Brain microvascular endothelial cell (primary cell): ENCODE measurements around the gene KLHDC2.
"Not testable (repeated sequence)": the region's sequence is repeated elsewhere in the genome, so short reads cannot be mapped to it uniquely, and the experiment has no call there.

Source experiments
- DNase-seq: peaks from one replicate; pipeline ENCODE4 v3.0.0-alpha.2; 2020
- H3K27ac ChIP-seq: fragments of 250-450 bp; sonication (Bioruptor Pico); 2 replicates; pipeline ENCODE4 v1.5.1; 2020; ENCODE audit warnings: mild to moderate bottlenecking, moderate library complexity
- H3K27me3 ChIP-seq: fragments of 250-450 bp; sonication (Bioruptor Pico); replicated peaks from 2 replicates; pipeline ENCODE4 v1.5.1; 2020; ENCODE audit warnings: mild to moderate bottlenecking
- H3K36me3 ChIP-seq: fragments of 250-450 bp; sonication (Bioruptor Pico); replicated peaks from 2 replicates; pipeline ENCODE4 v1.5.1; 2020; ENCODE audit warnings: mild to moderate bottlenecking
- H3K4me3 ChIP-seq: 2 replicates; pipeline ENCODE4 v1.5.1; 2011; ENCODE audit warnings: low read depth, mild to moderate bottlenecking, control low read depth, low read length, moderate library complexity
- in situ Hi-C: cut with HindIII; loops from 2 replicates; pipeline ENCODE4 v1.10.0; 2017; ENCODE audit warnings: low sequenced_read_pairs, low pct_ligation_motif_present
- TF ChIP-seq, protein P1 (sequence below): IDR thresholded peaks from 2 replicates; pipeline ENCODE4 v1.5.1; 2011; ENCODE audit warnings: low read depth, mild to moderate bottlenecking, moderate library complexity, low read length, control low read depth, inconsistent platforms; ENCODE audit errors: missing control alignments

Gene KLHDC2

DNA sequence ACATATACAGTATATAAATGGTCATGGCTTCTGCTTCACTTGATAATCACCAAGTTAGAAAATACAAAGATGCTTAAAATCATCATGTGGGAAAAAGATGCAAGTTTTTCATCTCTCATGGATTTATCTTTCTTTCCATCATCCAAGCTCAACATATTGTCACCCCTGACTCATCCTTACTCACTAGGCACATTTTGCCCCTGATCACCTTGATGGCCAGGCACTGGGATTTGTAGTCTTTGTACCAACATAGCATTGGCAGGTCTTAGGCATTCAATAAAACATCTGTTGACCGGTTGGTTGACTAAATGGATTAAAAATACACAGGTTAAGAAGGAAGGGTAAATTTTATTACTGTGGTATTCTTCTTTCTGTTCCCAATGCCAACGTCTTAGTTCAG is 28.1 kb downstream of the KLHDC2 start:
- Histone ChIP-seq H3K27ac (no peak overlapping the region), H3K4me3 (no peak overlapping the region), H3K27me3 (no peaks in the 10 kb centered on the region), H3K36me3 (peaks cover 54% of the 10 kb centered on the region)
- TF ChIP-seq, protein P1, sequence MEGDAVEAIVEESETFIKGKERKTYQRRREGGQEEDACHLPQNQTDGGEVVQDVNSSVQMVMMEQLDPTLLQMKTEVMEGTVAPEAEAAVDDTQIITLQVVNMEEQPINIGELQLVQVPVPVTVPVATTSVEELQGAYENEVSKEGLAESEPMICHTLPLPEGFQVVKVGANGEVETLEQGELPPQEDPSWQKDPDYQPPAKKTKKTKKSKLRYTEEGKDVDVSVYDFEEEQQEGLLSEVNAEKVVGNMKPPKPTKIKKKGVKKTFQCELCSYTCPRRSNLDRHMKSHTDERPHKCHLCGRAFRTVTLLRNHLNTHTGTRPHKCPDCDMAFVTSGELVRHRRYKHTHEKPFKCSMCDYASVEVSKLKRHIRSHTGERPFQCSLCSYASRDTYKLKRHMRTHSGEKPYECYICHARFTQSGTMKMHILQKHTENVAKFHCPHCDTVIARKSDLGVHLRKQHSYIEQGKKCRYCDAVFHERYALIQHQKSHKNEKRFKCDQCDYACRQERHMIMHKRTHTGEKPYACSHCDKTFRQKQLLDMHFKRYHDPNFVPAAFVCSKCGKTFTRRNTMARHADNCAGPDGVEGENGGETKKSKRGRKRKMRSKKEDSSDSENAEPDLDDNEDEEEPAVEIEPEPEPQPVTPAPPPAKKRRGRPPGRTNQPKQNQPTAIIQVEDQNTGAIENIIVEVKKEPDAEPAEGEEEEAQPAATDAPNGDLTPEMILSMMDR = no peak
- in situ Hi-C loops = no loop called here
- no peak for DNase-seq

DNA sequence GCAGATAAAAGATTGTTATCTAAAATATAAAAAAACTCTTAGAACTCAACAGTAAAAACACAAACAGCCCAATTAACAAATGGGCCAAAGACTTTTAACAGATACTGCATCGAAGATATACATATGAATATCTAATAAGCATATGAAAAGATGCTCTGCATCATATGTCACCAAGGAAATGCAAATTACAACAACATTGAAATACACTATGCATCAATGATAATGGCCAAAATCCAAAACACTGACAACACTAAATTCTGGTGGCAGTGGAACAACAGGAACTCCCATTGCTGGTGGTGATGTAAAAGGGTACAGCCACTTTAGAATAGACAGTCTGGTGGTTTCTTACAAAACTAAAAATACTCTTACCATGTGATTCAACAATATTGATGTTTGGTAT is 40.8 kb downstream of the KLHDC2 start:
- H3K27ac ChIP-seq = no peak overlapping the region
- TF ChIP-seq, protein P1 = no peak
- H3K4me3 ChIP-seq = no peak overlapping the region
- in situ Hi-C loops = no loop called here
- H3K36me3 ChIP-seq = peaks cover 55% of the 10 kb centered on the region
- no peak for DNase-seq
- H3K27me3 ChIP-seq = no peaks in the 10 kb centered on the region

DNA sequence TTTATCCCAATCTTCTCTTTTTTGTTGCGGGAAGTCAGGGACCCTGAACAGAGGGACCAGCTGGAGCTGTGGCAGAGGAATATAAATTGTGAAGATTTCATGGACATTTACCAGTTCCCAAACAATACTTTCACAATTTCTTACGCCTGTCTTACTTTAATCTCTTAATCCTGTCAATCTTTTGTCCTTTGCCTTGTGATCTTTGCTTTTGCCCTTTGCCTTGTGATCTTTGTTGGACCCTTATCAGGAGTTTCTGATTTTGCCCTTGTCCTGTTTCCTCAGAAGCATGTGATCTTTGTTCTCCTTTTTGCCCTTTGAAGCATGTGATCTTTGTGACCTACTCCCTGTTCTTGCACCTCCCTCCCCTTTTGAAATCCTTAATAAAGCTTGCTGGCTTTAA is 48.2 kb downstream of the KLHDC2 start:
- in situ Hi-C loops, DNase-seq: not testable (repeated sequence)

DNA sequence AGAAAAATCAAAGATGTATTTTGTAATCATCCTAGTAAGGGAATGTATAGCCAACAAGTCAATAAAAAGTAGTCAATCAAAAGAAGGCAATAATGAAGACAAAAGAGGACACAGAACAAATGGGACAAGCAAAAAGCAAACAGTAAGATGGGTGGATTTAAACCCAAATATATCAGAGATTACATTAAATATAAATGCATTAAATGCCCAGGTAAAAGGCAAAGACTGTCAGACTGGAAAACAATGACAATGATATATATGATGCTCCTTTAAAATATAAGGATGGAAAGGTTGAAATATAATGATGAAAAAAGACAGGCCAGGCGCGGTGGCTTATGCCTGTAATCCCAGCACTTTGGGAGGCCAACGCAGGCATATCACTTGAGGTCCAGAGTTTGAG is 48.9 kb downstream of the KLHDC2 start:
- H3K36me3 ChIP-seq = peaks cover 53% of the 10 kb centered on the region
- in situ Hi-C loops = no loop called here

More for the DNA sequence above, 48.2 kb downstream of the KLHDC2 start:
- H3K27ac ChIP-seq, H3K4me3 ChIP-seq, H3K27me3 ChIP-seq: not testable (repeated sequence)
- peaks cover 59% of the 10 kb centered on the region for H3K36me3 ChIP-seq

DNA sequence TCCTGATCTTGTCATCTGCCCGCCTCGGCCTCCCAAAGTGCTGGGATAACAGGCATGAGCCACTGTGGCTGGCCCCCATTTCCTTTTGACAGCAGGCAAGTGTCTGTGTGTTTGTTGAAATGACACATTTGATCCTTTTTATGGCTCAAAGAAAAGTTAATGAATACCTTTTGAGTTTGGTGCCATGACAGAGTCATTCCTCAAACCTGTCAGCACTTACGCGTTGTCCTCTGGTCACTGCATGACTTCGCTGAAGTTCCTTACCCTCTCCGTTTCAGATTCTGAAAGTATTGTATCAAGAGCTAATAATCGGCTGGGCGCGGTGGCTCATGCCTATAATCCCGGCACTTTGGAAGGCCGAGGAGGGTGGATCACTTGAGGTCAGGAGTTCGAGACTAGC is 52.2 kb downstream of the KLHDC2 start:
- TF ChIP-seq, protein P1 = no peak
- peaks cover 51% of the 10 kb centered on the region for H3K36me3 ChIP-seq
- no peaks in the 10 kb centered on the region for H3K27me3 ChIP-seq
- no peak overlapping the region for H3K4me3 ChIP-seq
- H3K27ac ChIP-seq = no peak overlapping the region
- in situ Hi-C loops = no loop called here
- DNase-seq = no peak

More for the DNA sequence above, 48.9 kb downstream of the KLHDC2 start:
- no peak overlapping the region for H3K4me3 ChIP-seq
- no peak for DNase-seq
- H3K27me3 ChIP-seq = no peaks in the 10 kb centered on the region
- TF ChIP-seq, protein P1 = no peak
- H3K27ac ChIP-seq = no peak overlapping the region

DNA sequence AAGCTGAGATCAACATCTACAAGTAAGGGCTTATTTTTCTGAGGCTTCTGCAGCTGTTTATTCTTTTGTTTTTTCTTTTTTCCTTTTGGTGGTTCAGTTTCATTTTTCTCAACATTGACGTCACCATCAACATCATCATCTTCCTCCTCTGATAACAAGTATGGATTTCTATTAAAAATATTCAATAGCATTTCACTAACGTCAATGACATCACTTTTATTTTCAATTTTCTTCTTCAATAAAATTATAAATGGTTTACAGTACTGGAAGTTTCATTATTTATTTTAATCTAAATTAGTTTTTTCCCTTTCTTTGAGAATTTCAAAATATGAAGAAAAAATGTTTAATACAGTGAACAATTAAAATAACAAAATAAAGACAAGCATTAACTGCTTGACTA is 60.7 kb downstream of the KLHDC2 start:
- DNase-seq = no peak

More for the DNA sequence above, 60.7 kb downstream of the KLHDC2 start:
- TF ChIP-seq, protein P1 = no peak
- H3K27ac ChIP-seq = no peak overlapping the region
- in situ Hi-C loops = no loop called here
- no peak overlapping the region for H3K4me3 ChIP-seq
- no peaks in the 10 kb centered on the region for H3K27me3 ChIP-seq
- peaks cover 56% of the 10 kb centered on the region for H3K36me3 ChIP-seq
